ENCODE data around the gene SLC11A1. TPM values are rescaled to one million over a fixed set of nuclear protein-coding genes. Genes with fewer than 3 reads are reported as not detected.

The SLC11A1 gene
- total RNA-seq, 2 donors from 2014 or later = 8.7 to 22.1 TPM

GRCh38 chr2:218423584-218423983, 41.5 kb downstream of the SLC11A1 start:
- Histone ChIP-seq H3K36me3 (no peaks in the 10 kb centered on the region), H3K4me3 (no peak overlapping the region), H3K27ac (no peak overlapping the region), H3K27me3 (no peaks in the 10 kb centered on the region), H3K9me3 (no peaks in the 10 kb centered on the region), H3K4me1 (no peaks in the 10 kb centered on the region)
- DNase-seq (ENCODE audit: low spot score) = no peak
- TF ChIP-seq CTCF (IDR thresholded peaks at IDR 0.05) = no peak

GRCh38 chr2:218425531-218425930, 43.5 kb downstream of the SLC11A1 start:
- no peak for DNase-seq (ENCODE audit: low spot score)
- no peak for TF ChIP-seq CTCF (IDR thresholded peaks at IDR 0.05)

GRCh38 chr2:218427741-218428140, 45.7 kb downstream of the SLC11A1 start:
- no peak for TF ChIP-seq CTCF (IDR thresholded peaks at IDR 0.05)
- Histone ChIP-seq H3K36me3 (no peaks in the 10 kb centered on the region), H3K4me3 (no peak overlapping the region), H3K9me3 (no peaks in the 10 kb centered on the region), H3K27ac (no peak overlapping the region), H3K27me3 (no peaks in the 10 kb centered on the region), H3K4me1 (no peaks in the 10 kb centered on the region)
- no peak for DNase-seq (ENCODE audit: low spot score)

More at GRCh38 chr2:218425531-218425930, 43.5 kb downstream of the SLC11A1 start:
- no peaks in the 10 kb centered on the region for H3K36me3 ChIP-seq
- no peaks in the 10 kb centered on the region for H3K4me1 ChIP-seq
- no peaks in the 10 kb centered on the region for H3K27me3 ChIP-seq
- no peak overlapping the region for H3K4me3 ChIP-seq
- H3K9me3 ChIP-seq = no peaks in the 10 kb centered on the region
- H3K27ac ChIP-seq = no peak overlapping the region

- H3K9me3 ChIP-seq = no peaks in the 10 kb centered on the region
These were observed 46.9 kb downstream of the SLC11A1 start for GRCh38 chr2:218428846-218429558.

GRCh38 chr2:218429911-218430692, 48.0 kb downstream of the SLC11A1 start:
- H3K27me3 ChIP-seq = no peaks in the 10 kb centered on the region
- no peak for DNase-seq (ENCODE audit: low spot score)
- H3K4me3 ChIP-seq = no peak overlapping the region
- H3K9me3 ChIP-seq = no peaks in the 10 kb centered on the region
- no peaks in the 10 kb centered on the region for H3K4me1 ChIP-seq
- TF ChIP-seq CTCF (IDR thresholded peaks at IDR 0.05) = no peak
- H3K36me3 ChIP-seq = no peaks in the 10 kb centered on the region
- no peak overlapping the region for H3K27ac ChIP-seq

More at GRCh38 chr2:218428846-218429558, 46.9 kb downstream of the SLC11A1 start:
- Histone ChIP-seq H3K36me3 (no peaks in the 10 kb centered on the region), H3K4me1 (no peaks in the 10 kb centered on the region), H3K4me3 (no peak overlapping the region), H3K27ac (no peak overlapping the region), H3K27me3 (no peaks in the 10 kb centered on the region)
- TF ChIP-seq CTCF (IDR thresholded peaks at IDR 0.05) = no peak
- DNase-seq (ENCODE audit: low spot score) = no peak

Measured in right atrium auricular region (tissue), 2 donors.